ENCODE data around the gene NRTN.

The NRTN gene

DNA sequence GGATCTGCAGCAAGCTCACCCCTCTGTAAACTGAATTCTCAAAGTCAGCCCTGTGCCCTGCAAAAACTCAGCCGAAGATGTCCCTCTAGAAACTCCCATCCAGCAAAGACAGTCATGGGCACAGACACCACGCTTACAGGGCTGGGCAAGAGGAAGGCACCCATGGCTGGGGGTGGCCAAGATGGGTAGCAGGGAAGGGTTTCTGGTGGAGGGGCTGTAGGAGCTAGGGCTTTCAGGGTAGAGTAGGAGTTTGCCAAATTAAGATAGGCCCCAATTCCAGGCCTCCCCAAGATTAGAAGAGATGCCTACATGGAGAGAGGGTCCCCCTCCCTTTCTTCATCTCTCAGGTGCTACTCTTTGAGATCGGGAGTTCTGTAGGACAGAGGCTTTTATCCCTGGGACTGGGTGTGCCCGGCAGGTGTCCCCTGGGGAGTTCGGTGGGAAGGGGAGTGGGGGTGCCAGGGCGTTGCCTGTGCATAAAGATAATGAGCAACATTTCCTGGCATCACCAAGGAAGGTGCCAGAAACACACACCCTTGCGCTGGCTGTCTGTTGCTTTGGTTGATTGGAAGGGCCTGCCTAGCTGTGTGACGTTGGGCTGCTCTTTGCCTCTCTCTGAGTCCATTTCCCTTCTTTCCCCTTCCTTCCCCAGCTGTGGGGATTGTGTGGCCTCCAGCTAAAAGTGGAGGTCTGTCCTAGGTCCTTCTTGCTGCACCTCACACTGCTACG is 9.4 kb downstream of the NRTN start:
- no peak overlapping the region for H3K4me3 ChIP-seq (ENCODE audit: control insufficient read depth, low read depth, low read length)
- no peak for DNase-seq (ENCODE audit: low read depth)
- TF ChIP-seq, protein P1, sequence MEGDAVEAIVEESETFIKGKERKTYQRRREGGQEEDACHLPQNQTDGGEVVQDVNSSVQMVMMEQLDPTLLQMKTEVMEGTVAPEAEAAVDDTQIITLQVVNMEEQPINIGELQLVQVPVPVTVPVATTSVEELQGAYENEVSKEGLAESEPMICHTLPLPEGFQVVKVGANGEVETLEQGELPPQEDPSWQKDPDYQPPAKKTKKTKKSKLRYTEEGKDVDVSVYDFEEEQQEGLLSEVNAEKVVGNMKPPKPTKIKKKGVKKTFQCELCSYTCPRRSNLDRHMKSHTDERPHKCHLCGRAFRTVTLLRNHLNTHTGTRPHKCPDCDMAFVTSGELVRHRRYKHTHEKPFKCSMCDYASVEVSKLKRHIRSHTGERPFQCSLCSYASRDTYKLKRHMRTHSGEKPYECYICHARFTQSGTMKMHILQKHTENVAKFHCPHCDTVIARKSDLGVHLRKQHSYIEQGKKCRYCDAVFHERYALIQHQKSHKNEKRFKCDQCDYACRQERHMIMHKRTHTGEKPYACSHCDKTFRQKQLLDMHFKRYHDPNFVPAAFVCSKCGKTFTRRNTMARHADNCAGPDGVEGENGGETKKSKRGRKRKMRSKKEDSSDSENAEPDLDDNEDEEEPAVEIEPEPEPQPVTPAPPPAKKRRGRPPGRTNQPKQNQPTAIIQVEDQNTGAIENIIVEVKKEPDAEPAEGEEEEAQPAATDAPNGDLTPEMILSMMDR (conservative IDR thresholded peaks at IDR 0.05; ENCODE audit: control insufficient read depth, insufficient read depth, low read depth, low read length): no peak

DNA sequence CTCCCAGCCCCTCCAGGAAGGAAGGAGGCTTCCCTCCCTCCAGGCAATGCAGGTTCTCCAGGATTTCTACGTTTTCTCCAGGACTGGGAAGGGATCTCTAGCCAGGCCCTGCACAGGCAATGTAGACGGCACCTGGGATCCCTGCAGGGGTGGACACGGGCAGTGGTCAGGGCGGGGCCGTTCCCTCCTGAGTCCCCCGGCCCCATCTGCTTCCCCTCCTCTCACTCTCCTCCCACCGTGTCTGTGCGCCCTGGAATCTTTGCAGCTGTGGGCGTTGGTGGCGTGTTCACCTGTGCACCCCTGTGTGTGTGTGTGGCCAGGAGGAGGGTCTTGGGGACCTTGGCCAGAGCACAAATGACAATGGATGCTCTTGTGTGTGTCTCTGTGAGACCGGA is 10.0 kb downstream of the NRTN start:
- DNase-seq (ENCODE audit: low read depth): no peak
- TF ChIP-seq, protein P1 (conservative IDR thresholded peaks at IDR 0.05; ENCODE audit: control insufficient read depth, insufficient read depth, low read depth, low read length): no peak
- H3K4me3 ChIP-seq (ENCODE audit: control insufficient read depth, low read depth, low read length): no peak overlapping the region

DNA sequence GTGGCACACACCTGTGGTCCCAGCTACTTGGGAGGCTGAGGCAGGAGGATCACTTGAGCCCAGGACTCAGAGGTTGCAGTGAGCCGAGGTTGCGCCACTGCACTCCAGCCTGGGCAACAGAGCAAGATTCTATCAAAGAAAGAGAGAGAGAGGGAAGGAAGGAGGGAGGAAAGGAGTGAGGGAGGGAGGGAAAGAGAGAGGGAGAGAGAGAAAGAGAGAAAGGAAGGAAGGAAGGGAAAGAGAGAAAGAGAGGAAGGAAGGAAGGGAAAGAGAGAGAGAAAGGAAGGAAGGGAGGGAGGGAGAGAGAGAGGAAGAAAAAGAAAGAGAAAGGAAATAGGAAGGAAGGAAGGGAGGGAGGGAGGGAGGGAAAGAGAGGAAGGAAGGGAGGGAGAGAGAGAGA is 12.4 kb downstream of the NRTN start:
- TF ChIP-seq, protein P1 (conservative IDR thresholded peaks at IDR 0.05; ENCODE audit: control insufficient read depth, insufficient read depth, low read depth, low read length): no peak
- DNase-seq (ENCODE audit: low read depth): no peak
- no peak overlapping the region for H3K4me3 ChIP-seq (ENCODE audit: control insufficient read depth, low read depth, low read length)

DNA sequence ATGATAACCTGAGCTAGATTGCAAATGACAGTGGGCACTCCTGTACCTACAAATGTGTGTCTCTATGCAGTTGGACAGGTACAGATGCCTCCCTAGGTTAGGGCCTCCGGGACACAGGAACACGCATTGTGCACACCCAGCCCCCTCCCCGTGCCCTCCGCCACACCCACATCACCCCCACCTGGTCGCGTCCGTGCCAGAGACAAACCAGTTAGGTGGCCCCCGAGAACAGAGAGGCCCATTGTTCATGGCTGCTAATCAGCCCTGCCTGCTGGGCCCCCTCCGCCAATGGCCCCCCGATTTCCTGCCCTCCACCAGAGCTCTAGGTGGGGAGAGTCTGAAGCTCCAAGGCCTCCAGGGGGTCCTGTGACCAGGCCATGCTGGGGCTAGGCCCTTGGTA is 13.7 kb downstream of the NRTN start:
- no peak for DNase-seq (ENCODE audit: low read depth)
- TF ChIP-seq, protein P1 (conservative IDR thresholded peaks at IDR 0.05; ENCODE audit: control insufficient read depth, insufficient read depth, low read depth, low read length): no peak
- H3K4me3 ChIP-seq (ENCODE audit: control insufficient read depth, low read depth, low read length): no peak overlapping the region

DNA sequence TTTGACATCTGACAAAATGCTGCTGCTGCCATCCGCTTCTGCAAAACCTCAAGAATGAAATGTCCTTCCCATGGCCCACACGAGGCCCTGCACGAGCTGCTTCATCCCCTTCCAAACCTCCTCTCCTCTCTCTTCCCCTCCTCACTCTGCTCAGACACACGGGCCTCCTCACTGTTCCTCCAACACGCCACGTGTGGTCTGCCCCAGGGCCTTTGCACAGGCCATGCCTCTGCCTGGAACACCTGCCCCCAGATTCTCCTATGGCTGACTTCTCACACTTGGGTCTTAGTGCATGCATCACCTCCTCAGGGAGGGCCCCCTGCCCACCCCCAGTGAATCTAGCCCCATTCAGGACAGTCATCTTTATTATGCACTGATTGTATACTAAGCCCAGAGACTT is 15.9 kb downstream of the NRTN start:
- no peak overlapping the region for H3K4me3 ChIP-seq (ENCODE audit: control insufficient read depth, low read depth, low read length)
- TF ChIP-seq, protein P1 (conservative IDR thresholded peaks at IDR 0.05; ENCODE audit: control insufficient read depth, insufficient read depth, low read depth, low read length): no peak
- DNase-seq (ENCODE audit: low read depth): no peak

DNA sequence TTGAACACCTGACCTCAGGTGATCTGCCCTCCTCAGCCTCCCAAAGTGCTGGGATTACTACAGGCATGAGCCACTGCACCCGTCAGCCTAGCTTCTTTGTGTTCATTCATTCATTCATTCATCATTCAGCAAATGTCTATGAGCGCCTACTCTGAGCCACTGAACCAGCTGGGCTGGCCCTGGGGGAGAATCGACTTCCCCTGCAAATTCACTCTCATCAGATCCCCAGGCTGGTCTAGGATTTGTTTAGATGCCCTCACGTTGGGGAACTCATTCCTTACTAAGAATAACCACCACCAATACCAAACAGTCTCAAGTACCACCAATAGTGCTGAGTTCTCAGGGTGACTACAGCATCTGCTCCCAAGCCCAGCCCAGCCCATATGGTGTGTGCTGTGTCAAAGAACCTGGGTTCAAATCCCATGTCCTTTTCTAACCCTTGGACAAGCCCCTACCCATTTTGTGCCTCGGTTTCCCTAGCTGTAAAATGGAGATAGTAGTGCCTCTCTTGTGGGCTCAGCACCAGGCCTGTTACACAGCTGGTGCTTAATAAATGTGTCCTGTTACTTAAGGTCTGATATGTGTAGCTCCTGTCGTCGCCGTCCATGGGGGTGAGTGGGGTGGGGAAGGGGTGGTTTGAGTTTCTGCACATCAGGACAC is 16.8 kb downstream of the NRTN start:
- DNase-seq (ENCODE audit: low read depth): no peak
- H3K4me3 ChIP-seq (ENCODE audit: control insufficient read depth, low read depth, low read length): no peak overlapping the region
- TF ChIP-seq, protein P1 (conservative IDR thresholded peaks at IDR 0.05; ENCODE audit: control insufficient read depth, insufficient read depth, low read depth, low read length): no peak

Measured in fibroblast of mammary gland (primary cell).